ENCODE results near the gene SFXN5.

Gene SFXN5

DNA sequence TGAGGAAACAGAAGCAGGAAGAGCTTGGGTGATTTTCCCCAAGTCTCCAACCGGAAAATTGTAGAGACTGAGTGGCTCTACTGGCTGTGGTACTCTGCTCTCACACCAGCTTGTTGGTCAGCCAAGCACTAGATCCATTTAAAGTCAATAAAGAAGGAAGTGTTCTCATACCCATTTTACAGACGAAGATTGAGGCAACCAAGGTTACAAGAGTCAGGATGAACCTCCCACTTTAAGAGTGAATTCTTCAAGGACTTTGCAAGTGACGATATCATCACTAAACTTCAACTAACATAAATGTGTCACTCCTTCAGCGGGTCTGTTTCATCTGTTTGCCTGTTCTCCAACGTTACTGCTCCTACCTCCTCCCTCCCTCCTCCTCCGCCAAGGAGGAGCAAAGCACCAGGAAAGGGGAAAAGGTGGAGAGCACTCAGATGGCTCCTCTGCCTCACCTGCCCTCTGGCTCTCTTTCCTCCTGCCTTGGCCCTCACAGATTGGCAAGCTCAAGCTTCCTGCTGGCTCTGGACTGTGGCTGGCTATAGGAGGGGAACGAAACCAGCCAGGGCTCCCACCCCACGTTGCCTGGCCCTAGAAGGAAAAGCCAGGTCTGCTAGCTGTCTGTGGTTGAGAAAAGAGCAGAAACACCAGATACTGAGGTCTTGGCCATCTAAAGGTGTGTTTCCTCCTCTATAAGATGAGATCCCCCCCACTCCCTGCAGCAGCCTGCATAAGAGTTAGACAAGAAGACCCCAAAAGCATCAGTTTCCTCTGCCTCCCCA lies 44.9 kb upstream of the SFXN5 start:
- Histone ChIP-seq H2AFZ (ENCODE audit: low read length) (no peak overlapping the region), H3K36me3 (ENCODE audit: insufficient read depth, low read length) (no peaks in the 10 kb centered on the region), H3K4me3 (ENCODE audit: low read depth, low read length, poor library complexity, severe bottlenecking) (no peak overlapping the region), H3K4me2 (ENCODE audit: low read length) (no peak overlapping the region), H3K9me2 (ENCODE audit: low read depth, low read length) (no peaks in the 10 kb centered on the region), H3K9ac (ENCODE audit: low read length) (no peak overlapping the region), H3K27me3 (ENCODE audit: insufficient read depth, low read length) (peaks cover 5% of the 10 kb centered on the region; the same call in 1 of the 2 replicates), H4K20me1 (ENCODE audit: insufficient read depth, low read length) (no peaks in the 10 kb centered on the region), H3K27ac (ENCODE audit: low read depth, low read length, poor library complexity, severe bottlenecking) (no peak overlapping the region), H3K9me3 (ENCODE audit: low read length) (no peaks in the 10 kb centered on the region), H3F3A (ENCODE audit: insufficient read depth, low read length) (no peaks in the 10 kb centered on the region), H3K79me2 (ENCODE audit: insufficient read depth, low read length) (no peaks in the 10 kb centered on the region), H3K4me1 (ENCODE audit: insufficient read depth, low read length, severe bottlenecking) (peaks cover 7% of the 10 kb centered on the region)
- TF ChIP-seq EZH2 (IDR thresholded peaks at IDR 0.05; ENCODE audit: borderline replicate concordance, low read length): no peak
- no peak for TF ChIP-seq CTCF (IDR thresholded peaks at IDR 0.05; ENCODE audit: low read length)

DNA sequence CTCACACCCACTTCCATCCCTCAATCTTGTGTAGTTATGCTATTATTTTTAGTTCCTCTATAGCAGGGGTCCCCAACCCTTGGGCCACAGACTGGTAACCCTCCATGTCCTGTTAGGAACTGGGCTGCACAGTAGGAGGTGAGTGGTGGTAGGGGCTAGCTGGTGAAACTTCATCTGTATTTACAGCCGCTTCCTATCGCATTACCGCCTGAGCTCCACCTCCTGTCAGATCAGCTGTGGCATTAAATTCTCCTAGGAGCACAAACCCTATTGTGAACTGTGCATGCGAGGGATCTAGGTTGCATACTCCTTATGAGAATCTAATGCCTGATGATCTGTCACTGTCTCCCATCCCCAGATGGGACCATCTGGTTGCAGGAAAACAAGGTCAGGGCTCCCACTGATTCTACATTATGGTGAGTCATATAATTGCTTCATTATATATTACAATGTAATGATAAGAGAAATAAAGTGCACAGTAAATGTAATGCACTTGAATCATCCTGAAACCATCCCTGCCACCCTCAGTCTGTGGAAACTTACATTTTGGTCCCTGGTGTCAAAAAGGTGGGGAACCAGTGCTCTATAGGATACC lies 42.9 kb upstream of the SFXN5 start:
- Histone ChIP-seq H4K20me1 (ENCODE audit: insufficient read depth, low read length) (no peaks in the 10 kb centered on the region), H3K27ac (ENCODE audit: low read depth, low read length, poor library complexity, severe bottlenecking) (no peak overlapping the region), H2AFZ (ENCODE audit: low read length) (no peak overlapping the region), H3K4me1 (ENCODE audit: insufficient read depth, low read length, severe bottlenecking) (peaks cover 7% of the 10 kb centered on the region), H3K9me2 (ENCODE audit: low read depth, low read length) (no peaks in the 10 kb centered on the region), H3F3A (ENCODE audit: insufficient read depth, low read length) (no peaks in the 10 kb centered on the region), H3K9ac (ENCODE audit: low read length) (no peak overlapping the region), H3K4me3 (ENCODE audit: low read depth, low read length, poor library complexity, severe bottlenecking) (no peak overlapping the region), H3K79me2 (ENCODE audit: insufficient read depth, low read length) (no peaks in the 10 kb centered on the region), H3K36me3 (ENCODE audit: insufficient read depth, low read length) (no peaks in the 10 kb centered on the region), H3K27me3 (ENCODE audit: insufficient read depth, low read length) (peaks cover 5% of the 10 kb centered on the region; the same call in 1 of the 2 replicates), H3K4me2 (ENCODE audit: low read length) (no peak overlapping the region), H3K9me3 (ENCODE audit: low read length) (no peaks in the 10 kb centered on the region)
- TF ChIP-seq EZH2 (IDR thresholded peaks at IDR 0.05; ENCODE audit: borderline replicate concordance, low read length): no peak
- TF ChIP-seq CTCF (IDR thresholded peaks at IDR 0.05; ENCODE audit: low read length): no peak

DNA sequence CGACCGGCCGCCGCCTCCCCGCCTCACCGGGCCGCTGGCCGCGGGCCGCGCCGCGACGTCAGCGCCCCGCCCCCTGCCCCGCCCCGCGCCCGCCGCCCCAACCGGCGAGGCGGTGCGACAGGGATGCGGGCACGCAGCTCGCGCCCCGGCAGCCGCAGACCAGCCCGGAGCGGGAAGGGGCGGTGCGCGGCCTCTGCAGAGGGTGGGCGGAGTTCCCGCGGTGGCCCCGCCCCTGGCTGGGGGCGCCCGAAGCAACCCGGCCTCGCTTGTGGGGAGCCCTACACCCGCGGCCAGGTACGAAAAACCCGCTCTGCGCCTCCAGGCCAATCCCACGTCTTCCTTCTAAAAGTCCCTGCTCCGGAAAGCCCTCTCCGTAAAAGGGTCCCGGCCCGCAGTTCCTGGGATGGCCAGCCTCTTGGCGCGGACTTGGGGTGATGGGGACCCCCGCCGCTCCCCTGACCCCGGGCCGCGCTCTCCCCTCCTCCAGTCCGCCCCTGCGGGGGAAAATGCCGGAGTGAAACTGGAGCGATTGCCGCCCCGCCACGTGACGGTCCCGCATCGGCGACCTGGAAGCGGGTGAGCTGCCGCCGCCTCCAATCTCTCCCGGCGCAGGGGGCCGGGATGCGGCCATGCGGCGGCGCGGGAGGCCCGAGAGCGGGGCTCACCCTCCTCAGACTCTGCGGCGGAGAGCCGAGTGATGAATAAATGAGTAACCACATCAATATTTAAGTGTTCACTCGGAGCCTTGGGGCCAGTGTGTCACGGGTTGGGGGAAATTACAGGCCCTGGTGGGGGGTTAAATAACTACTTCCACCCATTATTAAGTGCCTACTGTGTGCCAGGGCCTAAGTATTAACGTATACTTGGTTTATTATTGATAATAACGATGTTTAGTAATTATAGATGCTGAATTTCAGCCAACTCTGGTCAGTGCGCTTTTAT lies 41.7 kb upstream of the SFXN5 start, which contains the start of gene RAB11FIP5:
TSS of gene RAB11FIP5 (minus strand) at position 36 of the 942 bp plus-strand sequence. CDS start 171 bp downstream, outside the sequence.
- Histone ChIP-seq H3K4me1 (ENCODE audit: insufficient read depth, low read length, severe bottlenecking) (peaks cover 7% of the 10 kb centered on the region), H3K9me3 (ENCODE audit: low read length) (no peaks in the 10 kb centered on the region), H2AFZ (ENCODE audit: low read length) (no peak within 1 kb of the TSS), H3K27ac (ENCODE audit: low read depth, low read length, poor library complexity, severe bottlenecking) (no peak within 1 kb of the TSS), H3K9me2 (ENCODE audit: low read depth, low read length) (no peaks in the 10 kb centered on the region), H3K4me3 (ENCODE audit: low read depth, low read length, poor library complexity, severe bottlenecking) (peak within 1 kb of the TSS; percentile 68), H3K9ac (ENCODE audit: low read length) (peak within 1 kb of the TSS; percentile 53), H3F3A (ENCODE audit: insufficient read depth, low read length) (no peaks in the 10 kb centered on the region), H3K79me2 (ENCODE audit: insufficient read depth, low read length) (no peaks in the 10 kb centered on the region), H4K20me1 (ENCODE audit: insufficient read depth, low read length) (no peaks in the 10 kb centered on the region), H3K36me3 (ENCODE audit: insufficient read depth, low read length) (no peaks in the 10 kb centered on the region), H3K27me3 (ENCODE audit: insufficient read depth, low read length) (peaks cover 5% of the 10 kb centered on the region; the same call in 1 of the 2 replicates), H3K4me2 (ENCODE audit: low read length) (peak within 1 kb of the TSS; percentile 84)
- TF ChIP-seq EZH2 (IDR thresholded peaks at IDR 0.05; ENCODE audit: borderline replicate concordance, low read length): no peak
- no peak for TF ChIP-seq CTCF (IDR thresholded peaks at IDR 0.05; ENCODE audit: low read length)
